Nephron progenitor cell (in vitro differentiated cells): ENCODE measurements around the gene HAUS5.

Experiments used
- DNase-seq: peaks from one replicate; pipeline ENCODE4 v3.0.0; 2021
- H3K27ac Mint-ChIP-seq: 2 replicates; pipeline ENCODE4 v1.8.0; 2021; ENCODE audit warnings: mild to moderate bottlenecking, moderate library complexity, mixed read lengths
- H3K27me3 Mint-ChIP-seq: 2 replicates; pipeline ENCODE4 v1.8.0; 2021; ENCODE audit warnings: mild to moderate bottlenecking, low read depth, mixed read lengths; ENCODE audit not compliant: poor library complexity
- H3K36me3 Mint-ChIP-seq: 2 replicates; pipeline ENCODE4 v1.8.0; 2021; ENCODE audit warnings: low read depth, mixed read lengths
- H3K4me1 Mint-ChIP-seq: 2 replicates; pipeline ENCODE4 v1.8.0; 2021; ENCODE audit warnings: mixed read lengths
- H3K4me3 Mint-ChIP-seq: 2 replicates; pipeline ENCODE4 v1.8.0; 2021; ENCODE audit warnings: mild to moderate bottlenecking, moderate library complexity, mixed read lengths
- H3K9me3 Mint-ChIP-seq: 2 replicates; pipeline ENCODE4 v1.8.0; 2021; ENCODE audit warnings: mild to moderate bottlenecking, moderate library complexity, mixed read lengths
- TF ChIP-seq, protein P1 (sequence below): fragments of 200-600 bp; sonication (generic); IDR thresholded peaks from 2 replicates; pipeline ENCODE4 v1.5.0; 2021; ENCODE audit warnings: antibody characterized with exemption

Gene HAUS5

GRCh38 chr19:35666251-35666913 is 53.8 kb downstream of the HAUS5 start, which contains the start of gene UPK1A:
UPK1A (plus strand) TSS chr19:35666517; CDS start chr19:35666813, 296 bp downstream.
- Mint-ChIP-seq H3K27me3 (peaks cover 33% of the 10 kb centered on the region), H3K27ac (no peak within 1 kb of the TSS), H3K9me3 (no peaks in the 10 kb centered on the region)

GRCh38 chr19:35669566-35669965 is 57.0 kb downstream of the HAUS5 start:
- Mint-ChIP-seq H3K4me3 (no peak overlapping the region), H3K27ac (no peak overlapping the region), H3K9me3 (no peaks in the 10 kb centered on the region), H3K36me3 (peaks cover 5% of the 10 kb centered on the region), H3K4me1 (no peaks in the 10 kb centered on the region), H3K27me3 (peaks cover 62% of the 10 kb centered on the region)
- TF ChIP-seq, protein P1, sequence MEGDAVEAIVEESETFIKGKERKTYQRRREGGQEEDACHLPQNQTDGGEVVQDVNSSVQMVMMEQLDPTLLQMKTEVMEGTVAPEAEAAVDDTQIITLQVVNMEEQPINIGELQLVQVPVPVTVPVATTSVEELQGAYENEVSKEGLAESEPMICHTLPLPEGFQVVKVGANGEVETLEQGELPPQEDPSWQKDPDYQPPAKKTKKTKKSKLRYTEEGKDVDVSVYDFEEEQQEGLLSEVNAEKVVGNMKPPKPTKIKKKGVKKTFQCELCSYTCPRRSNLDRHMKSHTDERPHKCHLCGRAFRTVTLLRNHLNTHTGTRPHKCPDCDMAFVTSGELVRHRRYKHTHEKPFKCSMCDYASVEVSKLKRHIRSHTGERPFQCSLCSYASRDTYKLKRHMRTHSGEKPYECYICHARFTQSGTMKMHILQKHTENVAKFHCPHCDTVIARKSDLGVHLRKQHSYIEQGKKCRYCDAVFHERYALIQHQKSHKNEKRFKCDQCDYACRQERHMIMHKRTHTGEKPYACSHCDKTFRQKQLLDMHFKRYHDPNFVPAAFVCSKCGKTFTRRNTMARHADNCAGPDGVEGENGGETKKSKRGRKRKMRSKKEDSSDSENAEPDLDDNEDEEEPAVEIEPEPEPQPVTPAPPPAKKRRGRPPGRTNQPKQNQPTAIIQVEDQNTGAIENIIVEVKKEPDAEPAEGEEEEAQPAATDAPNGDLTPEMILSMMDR, result no peak
- DNase-seq, result no peak

More at GRCh38 chr19:35666251-35666913, 53.8 kb downstream of the HAUS5 start, which contains the start of gene UPK1A:
- no peak for DNase-seq
- Mint-ChIP-seq H3K4me1 (no peaks in the 10 kb centered on the region), H3K36me3 (peaks cover 28% of the 10 kb centered on the region), H3K4me3 (no peak within 1 kb of the TSS)
- TF ChIP-seq, protein P1, result no peak

GRCh38 chr19:35669974-35670373 is 57.4 kb downstream of the HAUS5 start:
- no peak overlapping the region for H3K4me3 Mint-ChIP-seq
- no peak overlapping the region for H3K27ac Mint-ChIP-seq

DNA sequence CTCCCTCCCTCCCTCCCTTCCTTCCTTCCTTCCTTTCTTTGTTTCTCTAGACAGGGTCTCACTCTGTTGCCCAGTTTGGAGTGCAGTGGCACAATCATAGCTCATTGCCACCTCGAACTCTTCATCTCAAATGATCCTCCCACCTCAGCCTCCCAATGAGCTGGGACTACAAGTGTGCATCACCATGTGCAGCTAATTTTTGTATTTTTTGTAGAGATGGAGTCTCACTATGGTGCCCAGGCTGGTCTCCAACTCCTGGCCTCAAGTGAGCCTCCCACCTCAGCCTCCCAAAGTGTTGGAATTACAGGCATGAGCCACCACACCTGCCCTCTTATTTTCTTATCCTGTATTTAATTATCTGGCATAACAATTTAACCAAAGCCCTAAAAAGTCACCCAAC is 58.2 kb downstream of the HAUS5 start:
- Mint-ChIP-seq H3K27me3 (peaks cover 73% of the 10 kb centered on the region), H3K9me3 (no peaks in the 10 kb centered on the region), H3K4me1 (no peaks in the 10 kb centered on the region), H3K36me3 (no peaks in the 10 kb centered on the region), H3K4me3 (no peak overlapping the region), H3K27ac (no peak overlapping the region)
- no peak for DNase-seq
- TF ChIP-seq, protein P1, result no peak

More at GRCh38 chr19:35669974-35670373, 57.4 kb downstream of the HAUS5 start:
- Mint-ChIP-seq H3K36me3 (peaks cover 5% of the 10 kb centered on the region), H3K9me3 (no peaks in the 10 kb centered on the region), H3K27me3 (peaks cover 66% of the 10 kb centered on the region), H3K4me1 (no peaks in the 10 kb centered on the region)
- no peak for DNase-seq
- TF ChIP-seq, protein P1, result no peak

DNA sequence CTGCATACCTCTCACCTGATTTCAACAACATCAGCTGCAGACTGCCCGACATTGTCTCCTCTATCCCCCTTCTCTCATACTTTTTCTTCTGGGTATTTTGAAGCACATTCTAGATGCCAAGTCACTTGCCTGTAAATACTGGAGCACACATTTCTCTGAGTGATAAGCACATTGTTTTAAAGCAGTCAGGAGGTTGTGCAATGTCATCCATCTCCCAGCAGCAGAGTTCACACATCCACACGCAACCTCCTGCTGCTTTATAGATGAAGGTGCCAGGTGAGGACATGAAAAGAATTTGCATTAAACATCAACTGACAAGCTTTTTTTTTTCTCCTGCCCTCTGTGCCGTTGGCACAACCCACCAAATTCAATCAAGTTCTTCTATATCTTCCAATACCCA is 59.3 kb downstream of the HAUS5 start:
- H3K27me3 Mint-ChIP-seq, result peaks cover 84% of the 10 kb centered on the region
- H3K27ac Mint-ChIP-seq, result no peak overlapping the region
- H3K4me1 Mint-ChIP-seq, result no peaks in the 10 kb centered on the region
- H3K36me3 Mint-ChIP-seq, result no peaks in the 10 kb centered on the region
- DNase-seq, result no peak
- no peak overlapping the region for H3K4me3 Mint-ChIP-seq
- no peaks in the 10 kb centered on the region for H3K9me3 Mint-ChIP-seq
- TF ChIP-seq, protein P1, result no peak
